OCI-LY1 (cell line): ENCODE data around the gene CCL4.
"Not testable (repeated sequence)": the region's sequence is repeated elsewhere in the genome, so short reads cannot be mapped to it uniquely, and the experiment has no call there.

Source experiments
- CTCF ChIP-seq: fragments of 200-600 bp; sonication (generic), shearing (Covaris generic); IDR thresholded peaks from 2 replicates; pipeline ENCODE4 v1.5.1; 2017; ENCODE audit warnings: mild to moderate bottlenecking, antibody characterized with exemption, low read length, moderate library complexity, mixed read lengths
- EZH2 ChIP-seq: fragments of 200-600 bp; sonication (generic), shearing (Covaris generic); IDR thresholded peaks from 2 replicates; pipeline ENCODE4 v1.8.0; 2017; ENCODE audit warnings: borderline replicate concordance, mixed run types, mild to moderate bottlenecking, antibody characterized with exemption, low read length, moderate library complexity, mixed read lengths

DNA sequence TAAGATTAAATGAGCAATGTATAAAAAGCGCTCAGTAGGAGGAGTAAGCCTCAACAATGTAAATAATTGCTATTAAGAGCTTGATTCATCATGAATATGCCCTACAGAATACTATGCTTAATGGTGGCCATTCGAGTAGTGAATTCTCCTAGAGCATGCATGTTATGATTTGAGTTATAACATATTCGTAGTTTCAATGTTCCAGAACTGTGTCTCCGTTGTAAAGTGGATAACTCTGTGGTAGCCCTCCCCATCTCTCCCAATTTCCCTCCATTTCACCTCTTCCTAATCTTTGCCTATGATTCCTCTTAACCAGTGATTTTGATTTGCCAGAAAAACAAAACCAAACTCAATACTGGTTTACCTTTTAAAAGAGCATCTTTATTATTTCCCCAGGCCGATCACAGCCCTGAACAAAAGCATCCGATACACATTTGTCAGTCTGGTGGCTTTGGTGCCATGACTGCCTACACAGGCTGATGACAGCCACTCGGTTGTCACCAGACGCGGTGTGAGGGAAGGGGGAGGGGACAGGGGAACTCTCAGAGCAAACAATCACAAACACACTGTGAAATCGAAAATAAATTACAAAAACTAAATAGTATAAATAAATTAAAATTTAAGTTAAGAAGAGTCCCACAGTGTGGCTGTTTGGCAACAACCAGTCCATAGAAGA is 15.6 kb upstream of the CCL4 start:
- TF ChIP-seq CTCF, EZH2: not testable (repeated sequence)
